ENCODE measurements around the gene GABRG3. TPM values are rescaled to one million over a fixed set of nuclear protein-coding genes. Genes with fewer than 3 reads are reported as not detected.

Gene GABRG3
- total RNA-seq, 1 experiment from 2014 or later = 0.15 TPM

GRCh38 chr15:27401471-27401870 is 430.5 kb downstream of the GABRG3 start:
- WGBS (ENCODE audit: extremely low coverage, insufficient read length, low lambda C conversion rate) = no CpG with 5 or more reads among the region's 5 CpGs
- Histone ChIP-seq H3K4me2 (ENCODE audit: insufficient read depth, insufficient read length, low read length) (no peak overlapping the region), H2BK15ac (ENCODE audit: low read depth, low read length) (no peak overlapping the region), H3K27ac (ENCODE audit: insufficient read length, low read depth, low read length) (no peak overlapping the region), H2BK120ac (ENCODE audit: low read depth, low read length, poor library complexity, severe bottlenecking) (no peak overlapping the region), H2BK5ac (ENCODE audit: insufficient read length, low read length) (no peak overlapping the region), H3K23ac (ENCODE audit: insufficient read length, low read depth, low read length) (no peak overlapping the region), H3K18ac (ENCODE audit: insufficient read length, low read depth, low read length) (no peak overlapping the region), H3K23me2 (ENCODE audit: insufficient read length, low read depth, low read length, poor library complexity, severe bottlenecking) (no peaks in the 10 kb centered on the region), H3K9ac (ENCODE audit: extremely low read depth, insufficient read length, low read length) (no peak overlapping the region), H3K4me1 (ENCODE audit: insufficient read depth, low read length) (no peaks in the 10 kb centered on the region), H3K14ac (ENCODE audit: insufficient read depth, low read length) (no peak overlapping the region), H4K8ac (replicated peaks; ENCODE audit: insufficient read length, low read depth, low read length) (no peak overlapping the region), H2AK5ac (ENCODE audit: insufficient read length, low read length) (no peak overlapping the region), H3K9me3 (ENCODE audit: control insufficient read depth, low read depth, low read length) (no peaks in the 10 kb centered on the region), H2BK20ac (ENCODE audit: low read depth, low read length, poor library complexity, severe bottlenecking) (no peak overlapping the region), H4K20me1 (ENCODE audit: control insufficient read depth, insufficient read depth, insufficient read length) (no peaks in the 10 kb centered on the region), H3K79me2 (ENCODE audit: insufficient read depth, low read length) (no peaks in the 10 kb centered on the region), H4K5ac (ENCODE audit: insufficient read length, low read depth, low read length) (no peak overlapping the region), H3K79me1 (ENCODE audit: insufficient read depth, low read depth, low read length, poor library complexity, severe bottlenecking) (no peaks in the 10 kb centered on the region), H4K91ac (ENCODE audit: insufficient read length, low read depth, low read length) (no peak overlapping the region), H3K27me3 (ENCODE audit: insufficient read depth, low read length) (no peaks in the 10 kb centered on the region), H2AFZ (ENCODE audit: low read length) (no peak overlapping the region), H3T11ph (ENCODE audit: low read length) (no peak overlapping the region), H3K4ac (ENCODE audit: low read depth, low read length) (no peak overlapping the region), H2BK12ac (ENCODE audit: insufficient read length, low read depth, low read length) (no peak overlapping the region), H3K56ac (ENCODE audit: insufficient read length, low read depth, low read length) (no peak overlapping the region)
- no peak for DNase-seq
- Mint-ChIP-seq H3K27me3 (ENCODE audit: low read depth) (no peaks in the 10 kb centered on the region), H3K9me3 (peaks cover 0 to 6% of the 10 kb centered on the region in 2 experiments; a peak in 3 of 5 replicates), H3K4me3 (no peak overlapping the region), H3K27ac (no peak overlapping the region), H3K4me1 (peaks cover 17 to 19% of the 10 kb centered on the region in 2 experiments), H3K36me3 (ENCODE audit: insufficient read depth in 1 of 3, low read depth in 3 of 3) (no peaks in the 10 kb centered on the region; a peak in 1 of 7 replicates)
- no peak for TF ChIP-seq CTCF (conservative IDR thresholded peaks at IDR 0.05)
